Left ventricle myocardium inferior (tissue), 1 donor: ENCODE results near the gene SSH3. TPM values are rescaled to one million over a fixed set of nuclear protein-coding genes. Genes with fewer than 3 reads are reported as not detected.
"Not testable (repeated sequence)": the region's sequence is repeated elsewhere in the genome, so short reads cannot be mapped to it uniquely, and the experiment has no call there.

Source experiments
- DNase-seq: peaks from one replicate; pipeline ENCODE4 v3.0.0-alpha.2; 2020
- H3K27ac ChIP-seq: fragments of 200-600 bp; replicated peaks from 2 replicates; pipeline ENCODE4 v1.8.0; 2021
- H3K27me3 ChIP-seq: fragments of 200-600 bp; 2 replicates; pipeline ENCODE4 v1.8.0; 2021; ENCODE audit warnings: low read depth
- H3K36me3 ChIP-seq: fragments of 200-600 bp; 2 replicates; pipeline ENCODE4 v1.8.0; 2021
- H3K4me1 ChIP-seq: fragments of 200-600 bp; 2 replicates; pipeline ENCODE4 v1.8.0; 2021
- H3K4me3 ChIP-seq: fragments of 200-600 bp; 2 replicates; pipeline ENCODE4 v1.8.0; 2021; ENCODE audit warnings: mild to moderate bottlenecking, moderate library complexity
- H3K9me3 ChIP-seq: fragments of 200-600 bp; replicated peaks from 2 replicates; pipeline ENCODE4 v1.8.0; 2021
- intact Hi-C: fragments of 100-400 bp; cut with micrococcal nuclease; formaldehyde crosslinking; loops from one replicate; pipeline ENCODE4 v1.11.0; 2022
- total RNA-seq: library from RNA; stranded (reverse); fragmentation: NEBNext Ultra II Directional; extraction: Animal tissue kit (Norgen Biotek cat#: 25700); gene quantifications from one replicate; pipeline ENCODE4 v1.2.1, GENCODE V29; 2021
- TF ChIP-seq, protein P1 (sequence below): fragments of 200-600 bp; IDR thresholded peaks from 2 replicates; pipeline ENCODE4 v1.8.0; 2021; ENCODE audit warnings: antibody characterized with exemption, mild to moderate bottlenecking, borderline replicate concordance
- donor health status: DM: no; HTN: yes; CAD: no; lungs with severe emphysema.

The SSH3 gene
- total RNA-seq, 1 donor from 2014 or later = 14.9 TPM

DNA sequence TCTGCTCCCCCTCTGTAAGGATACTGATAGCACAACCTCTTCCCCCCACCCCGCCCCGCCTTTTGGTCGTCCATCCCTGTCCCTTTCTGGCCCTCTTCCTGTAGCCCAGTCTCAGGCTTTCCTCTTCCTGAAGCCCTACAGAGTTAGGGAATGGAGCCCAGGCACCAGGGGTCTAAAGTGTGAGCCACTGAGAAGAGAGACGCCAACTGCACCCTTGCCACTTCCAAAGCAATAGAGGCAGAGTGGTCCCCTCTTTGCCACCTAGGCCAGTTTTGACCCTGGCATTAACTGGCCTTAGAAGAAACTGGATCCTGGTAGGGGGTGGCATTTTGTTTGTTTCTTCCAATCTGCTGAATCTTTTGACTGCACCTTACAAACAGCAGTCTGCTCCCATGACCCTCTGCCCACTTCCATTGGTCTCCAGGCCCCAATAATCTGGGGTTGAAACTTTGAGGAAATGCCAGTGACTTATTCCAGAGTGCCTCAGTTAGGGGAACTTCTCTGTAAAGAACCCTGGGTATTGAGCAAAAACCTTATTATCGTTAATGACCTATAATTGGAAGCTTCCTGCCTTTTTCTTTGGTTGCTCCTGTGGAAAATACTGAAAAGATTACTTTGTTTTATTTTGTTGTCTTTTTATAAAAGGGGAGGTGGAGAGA is 46.7 kb upstream of the SSH3 start:
- DNase-seq = no peak
- H3K27ac ChIP-seq = no peak overlapping the region
- intact Hi-C loops = no loop called here
- H3K36me3 ChIP-seq = peaks cover 58% of the 10 kb centered on the region
- H3K4me1 ChIP-seq = peaks cover 8% of the 10 kb centered on the region
- no peaks in the 10 kb centered on the region for H3K27me3 ChIP-seq
- no peak overlapping the region for H3K4me3 ChIP-seq
- no peaks in the 10 kb centered on the region for H3K9me3 ChIP-seq
- TF ChIP-seq, protein P1, sequence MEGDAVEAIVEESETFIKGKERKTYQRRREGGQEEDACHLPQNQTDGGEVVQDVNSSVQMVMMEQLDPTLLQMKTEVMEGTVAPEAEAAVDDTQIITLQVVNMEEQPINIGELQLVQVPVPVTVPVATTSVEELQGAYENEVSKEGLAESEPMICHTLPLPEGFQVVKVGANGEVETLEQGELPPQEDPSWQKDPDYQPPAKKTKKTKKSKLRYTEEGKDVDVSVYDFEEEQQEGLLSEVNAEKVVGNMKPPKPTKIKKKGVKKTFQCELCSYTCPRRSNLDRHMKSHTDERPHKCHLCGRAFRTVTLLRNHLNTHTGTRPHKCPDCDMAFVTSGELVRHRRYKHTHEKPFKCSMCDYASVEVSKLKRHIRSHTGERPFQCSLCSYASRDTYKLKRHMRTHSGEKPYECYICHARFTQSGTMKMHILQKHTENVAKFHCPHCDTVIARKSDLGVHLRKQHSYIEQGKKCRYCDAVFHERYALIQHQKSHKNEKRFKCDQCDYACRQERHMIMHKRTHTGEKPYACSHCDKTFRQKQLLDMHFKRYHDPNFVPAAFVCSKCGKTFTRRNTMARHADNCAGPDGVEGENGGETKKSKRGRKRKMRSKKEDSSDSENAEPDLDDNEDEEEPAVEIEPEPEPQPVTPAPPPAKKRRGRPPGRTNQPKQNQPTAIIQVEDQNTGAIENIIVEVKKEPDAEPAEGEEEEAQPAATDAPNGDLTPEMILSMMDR = no peak

DNA sequence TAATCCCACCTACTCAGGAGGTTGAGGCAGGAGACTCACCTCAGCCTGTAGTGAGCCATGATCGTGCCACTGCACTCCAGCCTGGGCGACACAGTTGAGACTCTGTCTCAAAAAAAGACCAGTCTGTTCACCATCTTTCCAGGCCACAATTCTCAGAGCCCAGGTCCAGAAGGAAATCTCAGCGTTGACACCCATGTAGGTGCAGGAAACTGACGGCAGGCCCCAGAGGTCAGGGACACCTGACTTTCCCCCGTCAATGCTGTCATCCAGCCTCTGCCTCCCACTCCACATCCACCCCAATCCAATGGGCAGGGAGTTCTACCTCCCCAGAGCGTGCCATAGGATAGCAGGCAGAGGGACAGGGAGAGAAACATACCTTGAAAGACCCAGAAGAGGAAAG is 42.9 kb upstream of the SSH3 start:
- Histone ChIP-seq H3K4me1 (peaks cover 24% of the 10 kb centered on the region), H3K4me3 (no peak overlapping the region), H3K9me3 (no peaks in the 10 kb centered on the region), H3K36me3 (peaks cover 20% of the 10 kb centered on the region), H3K27me3 (no peaks in the 10 kb centered on the region), H3K27ac (no peak overlapping the region)
- no peak for DNase-seq
- intact Hi-C loops = loop anchor here (5.0 kb wide), 1 partner anchor 57 kb away; no protein-coding TSS in a partner anchor
- TF ChIP-seq, protein P1 = no peak

DNA sequence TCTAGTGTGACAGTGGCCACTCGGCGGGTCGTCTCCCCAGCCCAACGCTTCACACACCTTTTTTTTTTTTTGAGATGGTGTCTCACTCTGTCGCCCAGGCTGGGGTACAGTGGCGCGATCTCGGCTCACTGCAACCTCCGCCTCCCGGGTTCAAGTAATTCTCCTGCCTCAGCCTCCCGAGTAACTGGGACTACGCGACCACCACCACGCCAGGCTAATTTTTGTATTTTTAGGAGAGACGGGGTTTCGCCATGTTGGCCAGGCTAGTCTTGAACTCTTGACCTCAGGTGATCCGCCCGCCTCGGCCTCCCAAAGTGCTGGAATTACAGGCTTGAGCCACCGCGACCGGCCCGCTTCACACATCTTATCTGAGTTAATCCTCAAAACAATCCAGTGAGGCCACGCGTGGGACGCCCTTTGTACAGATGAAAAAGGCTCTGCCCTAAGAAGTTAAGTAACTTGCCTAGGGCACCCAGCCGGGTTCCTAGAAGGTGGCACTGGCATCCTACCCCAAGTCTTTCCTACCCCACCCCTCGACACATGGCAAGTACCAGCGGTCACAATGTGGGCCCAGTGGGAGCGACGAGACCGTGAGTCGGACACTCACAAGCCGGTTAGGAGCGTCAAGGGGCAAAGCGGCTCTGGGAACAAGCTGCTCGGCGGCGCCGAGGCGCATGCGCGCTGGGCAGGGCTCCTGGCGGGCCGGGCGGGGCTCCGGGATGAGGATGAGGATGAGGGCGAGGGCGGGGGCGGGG is 42.3 kb upstream of the SSH3 start:
- intact Hi-C loops = loop anchor here (5.0 kb wide), 1 partner anchor 56 kb away; no protein-coding TSS in a partner anchor
- peaks cover 29% of the 10 kb centered on the region for H3K4me1 ChIP-seq
- H3K27ac ChIP-seq, H3K27me3 ChIP-seq, H3K9me3 ChIP-seq: not testable (repeated sequence)
- H3K4me3 ChIP-seq = peak overlapping the region; percentile 62
- DNase-seq = peak; percentile 71
- peaks cover 14% of the 10 kb centered on the region for H3K36me3 ChIP-seq

DNA sequence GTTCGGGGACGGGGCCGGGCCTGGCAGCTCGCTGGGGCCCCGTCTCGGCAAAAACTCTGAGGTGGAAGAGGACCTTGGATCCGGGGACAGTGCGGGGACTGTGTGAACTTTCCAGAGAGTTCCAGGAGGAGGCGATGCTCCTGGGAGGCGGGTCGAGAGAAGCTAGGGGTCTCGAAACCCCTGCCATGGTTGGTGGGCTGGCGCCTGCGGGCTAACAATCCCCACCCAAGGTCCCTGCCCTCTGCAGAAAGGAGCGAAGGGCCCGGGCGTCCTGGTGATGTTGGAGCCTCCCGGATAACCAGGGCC is 41.7 kb upstream of the SSH3 start:
- Histone ChIP-seq H3K4me1 (peaks cover 30% of the 10 kb centered on the region), H3K27ac (no peak overlapping the region), H3K36me3 (peaks cover 8% of the 10 kb centered on the region), H3K4me3 (peak overlapping the region; percentile 62), H3K27me3 (no peaks in the 10 kb centered on the region), H3K9me3 (no peaks in the 10 kb centered on the region)
- intact Hi-C loops = loop anchor here (5.0 kb wide), 1 partner anchor 56 kb away; no protein-coding TSS in a partner anchor
- DNase-seq = no peak
- TF ChIP-seq, protein P1 = no peak

DNA sequence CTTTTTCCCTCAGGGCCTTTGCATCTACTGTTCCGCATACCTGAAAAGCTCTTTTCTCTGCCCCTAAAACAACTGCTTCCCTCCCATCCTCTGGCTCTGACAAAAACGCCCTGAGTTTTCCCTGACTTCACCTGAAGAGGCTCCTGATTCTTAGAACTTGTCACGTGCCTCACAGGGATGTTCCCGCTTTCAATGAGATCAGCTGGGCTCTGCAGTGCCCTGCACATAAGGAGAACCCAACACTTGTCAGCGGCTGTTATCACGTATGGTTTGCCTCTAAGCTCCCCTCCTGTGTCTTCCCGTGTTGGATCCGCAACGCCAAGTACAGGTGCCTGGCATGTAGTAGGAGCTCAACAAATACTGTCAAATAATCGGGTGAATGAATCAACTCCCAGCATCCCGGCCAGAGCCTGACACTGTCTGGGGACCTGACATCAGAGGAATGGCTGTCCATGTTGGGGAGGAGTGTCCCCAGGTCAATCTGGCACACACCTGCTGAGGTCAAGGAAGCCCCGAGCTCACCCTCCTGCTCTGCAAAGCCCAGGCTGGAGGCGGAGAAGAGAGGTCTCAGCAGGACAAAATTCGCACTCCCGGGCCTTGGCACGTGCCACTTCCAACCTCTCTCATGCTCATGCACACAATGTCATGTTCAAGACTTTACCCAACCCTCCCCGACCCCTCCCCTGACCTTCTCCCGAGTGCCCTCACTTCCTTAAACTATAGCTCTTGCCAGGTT is 41.2 kb upstream of the SSH3 start:
- intact Hi-C loops = loop anchor here (5.0 kb wide), 1 partner anchor 55 kb away; no protein-coding TSS in a partner anchor
- Histone ChIP-seq H3K4me1 (peaks cover 35% of the 10 kb centered on the region), H3K27me3 (no peaks in the 10 kb centered on the region), H3K36me3 (peaks cover 3% of the 10 kb centered on the region), H3K9me3 (no peaks in the 10 kb centered on the region), H3K27ac (peak overlapping the region; percentile 77), H3K4me3 (peak overlapping the region; percentile 62)
- no peak for DNase-seq
- TF ChIP-seq, protein P1 = no peak
